Measurements from ENCODE around the gene DOCK7.
"Not testable (repeated sequence)": the region's sequence is repeated elsewhere in the genome, so short reads cannot be mapped to it uniquely, and the experiment has no call there.

The DOCK7 gene

GRCh38 chr1:62572476-62572875, 115.7 kb downstream of the DOCK7 start:
- Histone ChIP-seq H3K36me3 (no peaks in the 10 kb centered on the region), H3K27ac (no peak overlapping the region), H3K27me3 (no peaks in the 10 kb centered on the region), H3K9me3 (no peaks in the 10 kb centered on the region), H3K4me3 (ENCODE audit: low read depth in 1 of 2, low read length in 1 of 2) (no peak overlapping the region), H3K4me1 (ENCODE audit: control insufficient read depth in 1 of 2, insufficient read depth in 1 of 2, low read depth in 1 of 2, low read length in 1 of 2) (peaks cover 0 to 8% of the 10 kb centered on the region in 2 experiments)
- no peak for TF ChIP-seq CTCF (IDR thresholded peaks at IDR 0.05)

GRCh38 chr1:62571517-62571916, 116.7 kb downstream of the DOCK7 start:
- H3K27ac ChIP-seq; H3K27me3 ChIP-seq; H3K36me3 ChIP-seq; H3K4me3 ChIP-seq (ENCODE audit: low read depth in 1 of 2, low read length in 1 of 2); H3K4me1 ChIP-seq (ENCODE audit: control insufficient read depth in 1 of 2, insufficient read depth in 1 of 2, low read depth in 1 of 2, low read length in 1 of 2); H3K9me3 ChIP-seq: not testable (repeated sequence)

GRCh38 chr1:62567926-62568325, 120.3 kb downstream of the DOCK7 start:
- not testable (repeated sequence) for H3K27me3 ChIP-seq; H3K27ac ChIP-seq; H3K4me3 ChIP-seq (ENCODE audit: low read depth in 1 of 2, low read length in 1 of 2); H3K4me1 ChIP-seq (ENCODE audit: control insufficient read depth in 1 of 2, insufficient read depth in 1 of 2, low read depth in 1 of 2, low read length in 1 of 2); H3K36me3 ChIP-seq; H3K9me3 ChIP-seq

- H3K27ac ChIP-seq; H3K4me3 ChIP-seq (ENCODE audit: low read depth in 1 of 2, low read length in 1 of 2); H3K9me3 ChIP-seq; H3K36me3 ChIP-seq; H3K27me3 ChIP-seq; H3K4me1 ChIP-seq (ENCODE audit: control insufficient read depth in 1 of 2, insufficient read depth in 1 of 2, low read depth in 1 of 2, low read length in 1 of 2): not testable (repeated sequence)
Measured at GRCh38 chr1:62567182-62567581, 121.0 kb downstream of the DOCK7 start.

GRCh38 chr1:62561306-62561705, 126.9 kb downstream of the DOCK7 start:
- no peak overlapping the region for H3K27ac ChIP-seq
- H3K36me3 ChIP-seq = no peaks in the 10 kb centered on the region
- no peak for TF ChIP-seq CTCF (IDR thresholded peaks at IDR 0.05)
- H3K4me1 ChIP-seq (ENCODE audit: control insufficient read depth in 1 of 2, insufficient read depth in 1 of 2, low read depth in 1 of 2, low read length in 1 of 2) = no peaks in the 10 kb centered on the region
- no peak overlapping the region for H3K4me3 ChIP-seq (ENCODE audit: low read depth in 1 of 2, low read length in 1 of 2)
- no peaks in the 10 kb centered on the region for H3K27me3 ChIP-seq
- H3K9me3 ChIP-seq = no peaks in the 10 kb centered on the region

GRCh38 chr1:62544570-62544969, 143.6 kb downstream of the DOCK7 start:
- Histone ChIP-seq H3K27ac (no peak overlapping the region), H3K36me3 (no peaks in the 10 kb centered on the region), H3K4me3 (ENCODE audit: low read depth in 1 of 2, low read length in 1 of 2) (no peak overlapping the region), H3K27me3 (no peaks in the 10 kb centered on the region), H3K9me3 (no peaks in the 10 kb centered on the region), H3K4me1 (ENCODE audit: control insufficient read depth in 1 of 2, insufficient read depth in 1 of 2, low read depth in 1 of 2, low read length in 1 of 2) (no peaks in the 10 kb centered on the region)
- no peak for TF ChIP-seq CTCF (IDR thresholded peaks at IDR 0.05)

GRCh38 chr1:62541048-62541447, 147.1 kb downstream of the DOCK7 start:
- Histone ChIP-seq H3K4me3 (ENCODE audit: low read depth in 1 of 2, low read length in 1 of 2) (no peak overlapping the region), H3K27ac (no peak overlapping the region), H3K9me3 (no peaks in the 10 kb centered on the region), H3K36me3 (no peaks in the 10 kb centered on the region), H3K4me1 (ENCODE audit: control insufficient read depth in 1 of 2, insufficient read depth in 1 of 2, low read depth in 1 of 2, low read length in 1 of 2) (no peaks in the 10 kb centered on the region), H3K27me3 (no peaks in the 10 kb centered on the region)
- TF ChIP-seq CTCF (IDR thresholded peaks at IDR 0.05) = no peak
